ENCODE results near the gene ZCWPW2.

The ZCWPW2 gene

DNA sequence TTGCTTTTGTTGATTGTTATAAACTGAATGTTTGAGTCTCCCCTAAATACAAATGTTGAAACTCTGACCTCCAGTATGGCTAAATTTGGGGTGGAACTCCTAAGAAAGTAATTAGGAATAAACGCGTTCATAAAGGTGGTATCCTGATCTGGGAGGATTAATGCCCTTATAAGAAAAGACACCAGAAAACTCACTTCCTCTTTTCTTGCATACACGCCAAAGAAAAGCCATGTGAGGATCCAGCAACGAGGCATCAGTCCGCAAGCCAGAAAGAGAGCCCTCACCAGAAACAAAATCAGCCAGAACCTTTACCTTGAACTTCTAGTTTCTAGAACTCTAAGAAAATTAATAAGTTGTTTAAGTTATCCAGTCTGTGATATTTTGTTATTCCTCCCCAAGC lies 37.5 kb downstream of the ZCWPW2 start:
- no peak for DNase-seq

DNA sequence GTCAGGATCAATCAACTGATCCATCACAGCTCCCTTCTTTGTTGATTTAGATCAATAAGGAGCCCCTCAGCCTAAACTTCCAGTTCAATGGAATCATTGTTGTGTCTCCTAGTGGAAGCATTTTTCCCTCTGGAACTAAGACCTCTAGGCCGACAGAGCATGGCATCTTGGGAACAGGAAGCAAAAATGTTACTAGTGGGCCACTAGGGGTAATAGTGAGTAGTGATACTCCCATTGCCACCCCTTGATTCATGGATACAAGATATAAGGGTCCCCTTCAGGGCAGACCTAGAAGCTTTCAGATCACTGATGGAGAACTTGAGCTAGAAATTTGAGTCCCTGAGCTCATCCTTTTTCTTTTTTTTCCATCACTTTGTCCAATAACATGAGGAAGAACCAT lies 40.5 kb downstream of the ZCWPW2 start:
- no peak for DNase-seq

DNA sequence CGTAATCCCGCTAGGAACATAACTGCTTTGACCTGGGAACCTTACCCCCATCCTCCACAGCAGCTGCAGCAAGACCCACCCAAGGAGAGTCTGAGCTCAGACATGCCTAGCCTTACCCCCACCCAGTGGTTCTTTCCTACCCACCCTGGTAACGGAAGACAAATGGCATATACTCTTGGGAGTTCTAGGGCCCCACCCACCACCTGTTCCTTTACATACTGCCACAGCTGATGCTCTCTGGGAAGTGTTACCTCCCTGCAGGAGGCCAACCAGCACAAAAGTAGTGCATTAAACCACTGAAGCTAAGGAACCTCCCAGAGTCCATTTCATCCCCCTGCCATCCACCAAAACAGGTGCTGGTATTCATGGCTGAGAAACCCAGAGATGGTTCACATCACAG lies 50.7 kb downstream of the ZCWPW2 start:
- no peak for DNase-seq

DNA sequence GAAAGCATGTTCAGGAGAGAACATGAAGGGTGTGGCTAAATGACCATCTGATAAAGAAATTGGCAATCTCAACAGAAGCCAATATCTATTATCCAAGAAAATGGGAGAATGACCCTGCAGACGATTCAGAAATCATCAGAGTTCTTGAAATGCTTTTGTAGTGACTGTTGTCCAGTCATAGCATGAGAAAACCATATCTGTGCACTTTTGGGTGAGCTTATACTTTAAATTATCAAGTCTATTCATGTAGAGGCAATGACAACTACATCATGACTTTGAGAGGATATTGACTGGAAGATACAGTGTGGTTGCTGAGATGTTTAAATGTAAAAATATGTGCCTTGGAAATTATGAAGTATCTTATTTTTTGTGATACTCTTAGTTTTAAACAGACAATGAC lies 57.7 kb downstream of the ZCWPW2 start:
- no peak for DNase-seq

DNA sequence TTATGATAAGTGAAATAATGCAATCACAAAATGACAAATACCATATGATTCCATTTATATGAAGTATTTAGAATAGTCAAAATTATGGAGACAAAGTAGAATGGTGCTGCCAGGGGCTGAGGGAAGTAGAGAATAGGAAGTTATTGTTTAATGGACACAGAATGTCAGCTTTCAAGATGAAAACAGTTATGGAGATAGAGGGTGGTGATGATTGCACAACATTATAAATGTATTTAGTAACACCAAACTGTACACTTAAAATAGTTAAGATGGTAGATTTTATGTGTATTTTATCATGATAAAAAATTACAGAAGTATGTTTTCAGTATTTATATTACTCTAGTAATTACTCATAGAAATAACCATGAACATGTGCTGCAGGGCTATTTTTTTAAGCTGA lies 100.9 kb downstream of the ZCWPW2 start:
- no peak for DNase-seq

DNA sequence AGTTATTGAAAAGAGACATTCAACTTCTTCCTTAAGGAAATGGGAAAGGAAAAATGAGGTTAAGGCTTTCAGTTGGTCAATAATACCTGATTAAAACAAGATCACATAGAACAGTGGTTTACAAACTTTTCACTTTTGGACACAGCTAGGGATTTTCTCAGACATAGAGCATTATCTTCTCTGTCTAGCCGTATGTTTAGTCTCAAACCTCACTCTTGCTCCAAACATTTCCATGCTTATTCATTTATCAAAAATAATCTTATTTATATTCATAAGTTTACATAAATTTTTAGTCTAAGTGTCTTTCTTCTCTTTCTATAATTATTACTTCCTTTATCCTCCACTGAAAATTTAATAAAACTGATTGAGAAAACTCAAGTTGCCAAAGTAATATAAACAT lies 114.3 kb downstream of the ZCWPW2 start:
- DNase-seq = no peak

DNA sequence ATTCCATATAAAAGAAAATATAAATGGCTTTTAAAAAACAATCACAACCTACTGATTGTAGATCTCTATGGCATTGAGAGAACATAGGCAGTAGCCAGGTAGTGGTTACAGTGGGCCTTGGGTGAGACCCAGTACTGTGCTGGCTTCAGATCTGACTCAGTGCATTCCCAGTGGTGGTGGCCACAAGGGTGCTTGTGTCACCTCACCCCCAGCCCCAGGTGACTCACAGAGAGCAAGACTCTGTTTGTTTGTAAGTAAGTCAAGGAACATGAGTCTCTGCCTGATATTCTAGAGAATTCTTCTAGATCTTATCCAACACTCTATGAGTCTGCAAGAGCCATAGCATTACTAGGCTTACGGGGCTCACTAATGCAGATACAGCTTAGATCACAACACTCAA lies 118.9 kb downstream of the ZCWPW2 start:
- DNase-seq = no peak

DNA sequence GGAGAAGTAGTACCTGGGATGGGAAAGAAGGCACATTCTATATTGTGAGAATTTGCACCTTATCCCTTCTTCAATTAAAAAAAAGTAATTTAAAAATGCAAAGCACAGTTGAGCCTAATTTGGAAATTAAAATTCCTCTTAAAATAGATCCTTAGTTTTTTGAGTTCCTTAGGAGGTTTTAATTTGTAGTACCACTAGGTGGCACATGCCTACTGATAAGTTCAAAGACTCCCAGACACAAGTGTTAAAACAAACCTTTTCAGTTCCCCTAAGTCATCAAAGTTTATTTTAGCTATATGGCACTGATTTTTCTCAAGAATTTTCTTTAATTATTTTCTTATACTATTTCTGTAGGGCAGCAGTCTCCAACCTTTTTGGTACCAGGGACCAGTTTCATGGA lies 127.7 kb downstream of the ZCWPW2 start:
- DNase-seq = no peak

DNA sequence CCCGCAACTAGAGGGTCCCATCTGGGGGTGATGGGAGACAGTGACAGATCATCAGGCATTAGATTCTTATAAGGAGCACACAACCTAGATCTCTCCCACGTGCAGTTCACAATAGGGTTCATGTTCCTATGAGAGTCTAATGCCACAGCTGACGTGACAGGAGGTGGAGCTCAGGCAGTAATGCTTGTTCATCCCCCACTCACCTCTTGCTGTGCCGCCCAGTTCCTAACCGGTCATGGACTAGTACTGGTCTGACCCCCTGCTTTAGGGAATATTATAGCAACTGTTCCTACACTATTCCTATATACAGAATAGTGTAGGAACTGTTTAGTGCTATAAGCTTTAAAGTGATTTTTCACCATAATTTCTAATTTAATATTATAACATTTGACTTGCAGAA lies 128.2 kb downstream of the ZCWPW2 start:
- DNase-seq = no peak

DNA sequence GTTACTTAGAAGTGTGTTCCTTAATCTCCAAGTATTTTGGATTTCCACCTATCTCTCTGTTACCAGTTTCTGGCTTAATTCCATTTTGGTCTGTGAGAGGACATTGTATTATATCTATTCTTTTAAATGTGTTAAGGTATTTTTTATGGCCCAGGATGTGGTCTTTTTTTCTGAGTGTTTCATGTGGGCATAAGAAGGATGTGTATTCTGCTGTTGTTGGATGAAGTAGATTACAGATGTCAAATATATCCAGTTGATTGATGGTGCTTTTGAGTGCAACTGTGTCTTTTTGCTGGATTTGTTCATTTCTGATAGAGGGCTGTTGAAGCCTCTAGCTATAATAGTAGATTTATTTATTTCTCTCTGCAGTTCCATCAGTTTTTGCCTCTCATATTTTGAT lies 136.6 kb downstream of the ZCWPW2 start:
- DNase-seq = no peak

DNA sequence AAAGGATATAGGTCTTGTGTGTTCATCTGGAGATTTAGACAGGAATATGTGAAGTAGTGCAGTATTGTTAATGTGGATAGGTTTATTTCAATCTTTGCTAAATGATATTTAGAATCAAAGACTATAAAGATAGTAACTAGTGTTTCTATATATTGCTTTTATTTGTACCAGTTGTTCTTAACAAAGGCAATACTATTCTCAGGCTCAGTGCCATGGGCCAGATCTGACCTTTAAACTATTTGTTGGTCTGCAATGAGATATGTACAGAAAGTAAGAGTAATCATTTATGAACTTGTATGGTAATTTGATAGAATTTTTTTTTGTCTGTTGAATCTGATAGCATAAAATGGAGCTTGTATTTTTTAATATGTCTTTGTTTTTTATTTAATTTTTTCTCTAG lies 146.8 kb downstream of the ZCWPW2 start:
- no peak for DNase-seq

DNA sequence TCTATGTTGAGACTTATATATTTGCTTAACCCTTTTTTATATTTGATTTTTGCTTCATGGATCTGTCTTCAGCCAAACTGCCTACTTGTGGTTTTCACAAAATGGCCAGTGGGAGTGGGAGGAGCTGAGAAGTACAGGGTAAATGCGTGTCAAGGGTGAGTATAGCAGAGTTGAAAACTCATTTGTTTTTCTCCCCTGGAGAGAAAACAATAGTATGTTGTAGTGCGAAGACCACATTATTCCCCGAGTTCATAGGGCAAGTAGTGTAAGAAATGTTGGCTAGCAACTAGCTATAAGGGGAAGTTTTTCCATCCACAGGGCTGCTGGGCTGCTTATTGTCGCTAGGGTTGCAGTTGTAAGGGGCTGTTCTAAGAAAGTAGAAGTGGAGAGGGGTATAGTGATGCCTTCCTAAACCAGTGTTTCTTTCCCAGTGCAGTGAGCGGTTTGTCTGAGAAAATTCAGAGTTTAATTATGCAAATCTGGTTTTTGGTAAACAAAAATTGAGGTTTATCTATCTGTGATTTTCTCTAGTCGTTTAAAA lies 153.9 kb downstream of the ZCWPW2 start:
- DNase-seq = no peak

DNA sequence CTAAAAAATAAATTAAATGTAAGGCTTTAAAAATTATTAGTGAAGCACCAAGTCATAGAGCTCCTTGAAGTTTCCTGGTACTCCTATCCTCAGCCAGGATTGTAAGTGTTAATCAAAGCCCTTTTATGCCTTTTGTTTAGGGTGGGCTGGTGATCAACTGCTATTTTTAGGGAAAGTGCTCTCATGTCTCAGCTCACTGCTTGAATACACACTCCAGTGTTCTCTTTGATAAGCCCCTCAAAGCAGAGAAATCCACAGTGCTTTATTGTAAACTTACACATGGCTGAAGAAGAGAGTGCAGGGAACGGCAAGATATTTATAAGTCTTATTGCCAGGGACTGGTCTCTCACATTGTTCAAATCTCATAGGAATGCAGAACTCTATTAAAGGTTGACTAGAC lies 156.5 kb downstream of the ZCWPW2 start:
- no peak for DNase-seq

DNA sequence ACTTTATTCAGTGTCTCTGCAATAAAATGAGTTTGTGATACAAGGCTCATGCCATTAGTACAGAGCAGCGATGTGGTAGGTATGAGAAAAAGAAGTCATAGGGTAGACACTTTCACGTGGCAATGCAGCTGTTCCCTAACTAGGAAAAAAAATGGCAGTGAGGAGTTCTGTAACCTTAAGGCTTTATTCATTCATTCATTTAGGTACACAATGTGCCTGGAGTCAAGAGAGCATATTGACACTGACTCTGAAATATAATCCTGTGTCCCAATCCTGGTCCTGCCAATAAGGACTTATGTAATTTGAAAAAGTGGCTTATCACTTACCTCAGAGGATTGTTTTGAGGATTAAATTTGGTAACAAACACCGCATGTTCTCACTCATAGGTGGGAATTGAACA lies 173.1 kb downstream of the ZCWPW2 start:
- no peak for DNase-seq

DNA sequence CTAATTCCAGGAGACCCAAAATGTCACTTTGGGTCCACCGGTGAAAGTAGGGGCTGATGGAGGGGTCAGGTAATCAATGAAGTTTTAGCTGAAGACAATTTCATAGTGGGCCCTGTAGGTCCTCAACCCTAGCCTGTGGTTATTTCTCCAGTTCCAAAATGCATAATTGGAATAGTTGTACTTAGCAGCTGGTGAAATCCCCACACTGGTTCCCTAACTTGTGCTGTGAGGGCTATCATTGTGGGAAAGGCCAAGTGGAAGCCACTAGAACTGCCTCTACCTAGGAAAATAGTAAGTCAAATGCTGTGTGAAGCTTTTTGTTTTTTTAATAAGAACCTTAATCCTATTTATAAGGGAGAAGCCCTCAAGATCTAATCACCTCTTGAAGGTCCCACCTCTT lies 193.8 kb downstream of the ZCWPW2 start:
- DNase-seq = no peak

DNA sequence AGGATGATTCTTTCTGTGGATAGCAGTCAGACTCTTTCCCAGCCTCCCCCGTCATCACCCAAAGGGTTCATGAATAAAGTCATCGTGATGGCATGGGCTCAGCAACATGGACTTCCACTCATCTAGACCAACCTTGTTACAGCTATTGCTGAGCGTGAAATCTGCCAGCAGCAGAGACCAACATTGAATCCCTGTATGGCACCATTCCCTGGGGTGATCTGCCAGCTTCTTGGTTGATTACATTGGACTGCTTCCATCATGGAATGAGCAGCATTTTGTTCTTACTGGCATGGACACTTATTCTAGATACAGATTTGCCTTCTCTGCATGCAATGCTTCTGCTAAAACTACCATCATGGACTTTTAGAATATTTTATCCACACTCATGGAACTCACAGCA lies 195.7 kb downstream of the ZCWPW2 start:
- DNase-seq = no peak

DNA sequence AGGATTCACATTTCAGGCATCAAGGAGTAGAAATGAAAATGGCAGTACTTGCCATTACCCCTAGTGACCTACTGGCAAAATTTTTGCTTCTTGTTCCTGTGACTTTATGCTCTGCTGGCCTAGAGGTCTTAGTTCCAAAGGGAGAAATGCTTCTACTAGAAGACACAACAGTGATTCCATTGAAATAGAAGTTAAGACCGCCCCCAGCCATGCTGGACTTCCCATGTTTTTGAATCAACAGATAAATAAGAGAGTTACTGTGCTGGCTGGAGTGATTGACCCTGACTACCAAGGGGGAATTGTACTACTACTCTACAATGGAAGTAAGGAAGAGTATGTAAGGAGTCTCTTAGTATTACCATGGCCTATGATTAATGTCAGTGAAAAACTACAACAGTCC lies 196.3 kb downstream of the ZCWPW2 start:
- no peak for DNase-seq

DNA sequence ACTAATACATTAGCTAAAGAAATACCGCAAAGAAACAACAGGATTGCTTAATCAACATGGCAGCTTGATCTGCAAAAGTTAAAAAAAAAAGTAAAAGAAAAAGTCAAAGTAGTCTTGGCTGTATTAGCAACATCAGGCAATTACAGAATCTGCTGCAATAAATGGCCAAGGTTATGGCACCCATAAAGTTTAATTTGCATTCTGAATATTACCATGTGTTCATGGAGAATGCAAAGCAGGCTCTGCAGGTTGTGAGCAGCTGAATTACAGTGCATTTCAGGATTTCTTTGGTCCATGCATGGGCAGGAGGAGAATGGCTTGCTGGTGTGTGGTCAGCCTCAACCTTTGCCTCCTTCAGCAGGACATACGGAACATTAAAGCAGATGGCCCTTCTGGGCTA lies 199.2 kb downstream of the ZCWPW2 start:
- no peak for DNase-seq

DNA sequence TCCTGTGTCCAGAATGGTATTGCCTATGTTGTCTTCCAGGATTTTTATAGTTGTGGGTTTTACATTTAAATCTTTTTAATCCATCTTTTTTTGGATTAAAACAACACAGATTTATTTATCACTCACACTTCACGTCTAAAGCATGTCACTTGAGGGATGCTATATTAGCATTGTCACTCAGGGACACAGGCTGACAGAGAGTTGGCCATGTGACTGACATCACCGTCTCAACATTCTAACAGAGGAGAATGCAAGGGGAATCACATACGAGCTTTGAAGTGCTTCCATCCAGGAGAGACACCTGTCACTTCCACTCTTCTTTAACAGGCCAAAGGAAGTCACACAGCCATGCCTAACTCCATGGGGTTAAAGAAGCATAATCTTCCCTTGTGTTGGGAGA lies 204.7 kb downstream of the ZCWPW2 start:
- DNase-seq = no peak

DNA sequence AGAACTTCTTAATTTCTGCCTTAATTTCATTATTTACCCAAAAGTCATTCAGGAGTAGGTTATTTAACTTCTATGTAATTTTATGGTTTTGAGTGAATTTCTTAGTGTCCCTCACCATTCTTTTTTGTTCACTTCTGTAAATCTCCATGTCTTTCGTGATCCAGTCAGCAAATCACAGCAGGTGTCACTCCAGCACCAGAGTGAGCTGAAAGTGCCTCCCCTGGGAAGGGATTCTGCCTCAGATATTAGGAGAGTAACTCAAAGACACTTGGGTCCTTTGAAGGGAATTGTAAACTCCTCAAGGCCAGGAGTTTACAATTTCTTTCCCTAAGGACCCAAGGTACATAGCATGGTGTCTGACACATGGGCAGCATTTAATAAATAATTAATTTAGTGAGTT lies 207.7 kb downstream of the ZCWPW2 start:
- no peak for DNase-seq

DNA sequence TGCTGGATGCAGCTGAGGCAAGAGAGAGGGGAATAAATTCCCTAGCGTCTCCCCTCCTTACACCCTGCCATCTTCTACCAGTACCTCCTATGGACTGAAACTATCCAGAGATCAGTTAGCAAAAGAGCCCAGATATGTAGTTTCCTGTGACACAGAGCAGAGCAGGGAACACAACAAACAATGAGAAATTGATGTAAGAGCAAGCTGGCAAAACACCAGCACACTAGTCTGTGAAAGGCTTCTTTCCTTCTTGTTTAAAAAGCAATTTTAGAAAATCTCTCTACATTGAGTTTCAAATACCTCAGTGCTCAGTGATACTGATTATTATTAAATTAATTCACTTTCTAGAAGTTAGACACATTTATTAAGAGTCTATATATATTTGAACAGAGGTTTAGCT lies 215.7 kb downstream of the ZCWPW2 start:
- DNase-seq = no peak

DNA sequence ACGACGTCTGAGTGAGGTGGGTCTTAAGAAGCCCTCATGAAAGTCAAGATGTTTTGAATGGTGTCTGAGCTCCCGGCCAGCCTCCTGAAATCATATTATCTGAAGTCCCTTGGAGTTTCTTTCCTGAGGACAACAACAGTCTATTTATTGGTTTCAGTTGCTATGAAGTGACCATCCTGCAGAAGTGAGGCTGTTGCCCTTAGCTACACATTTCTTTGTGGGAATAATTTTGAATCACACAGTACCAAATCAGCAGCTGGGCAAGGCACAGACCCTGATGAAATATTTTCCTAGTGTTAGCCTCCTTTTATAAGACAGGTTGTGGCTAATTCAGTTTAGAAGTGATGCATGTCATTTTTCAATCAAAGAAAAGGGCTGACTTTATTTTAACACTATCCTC lies 220.8 kb downstream of the ZCWPW2 start:
- DNase-seq = no peak

DNA sequence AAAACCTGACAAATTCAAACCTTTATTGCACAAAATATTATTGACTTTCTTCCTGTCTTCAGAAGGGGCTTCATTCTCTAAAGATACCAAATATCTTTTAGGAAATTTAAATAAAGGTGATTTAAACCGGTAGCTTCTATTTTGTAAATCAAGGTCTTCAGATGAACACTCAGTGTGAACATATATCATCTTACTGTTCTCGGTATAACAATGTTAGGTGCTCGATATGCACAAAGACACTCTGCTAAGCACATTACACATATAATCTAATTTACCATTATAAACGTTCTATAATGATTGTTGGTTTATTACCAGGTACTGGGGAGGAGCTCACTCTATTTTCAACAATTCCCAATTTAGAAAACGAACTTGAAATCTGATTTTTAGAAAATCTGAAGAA lies 225.5 kb downstream of the ZCWPW2 start:
- no peak for DNase-seq

DNA sequence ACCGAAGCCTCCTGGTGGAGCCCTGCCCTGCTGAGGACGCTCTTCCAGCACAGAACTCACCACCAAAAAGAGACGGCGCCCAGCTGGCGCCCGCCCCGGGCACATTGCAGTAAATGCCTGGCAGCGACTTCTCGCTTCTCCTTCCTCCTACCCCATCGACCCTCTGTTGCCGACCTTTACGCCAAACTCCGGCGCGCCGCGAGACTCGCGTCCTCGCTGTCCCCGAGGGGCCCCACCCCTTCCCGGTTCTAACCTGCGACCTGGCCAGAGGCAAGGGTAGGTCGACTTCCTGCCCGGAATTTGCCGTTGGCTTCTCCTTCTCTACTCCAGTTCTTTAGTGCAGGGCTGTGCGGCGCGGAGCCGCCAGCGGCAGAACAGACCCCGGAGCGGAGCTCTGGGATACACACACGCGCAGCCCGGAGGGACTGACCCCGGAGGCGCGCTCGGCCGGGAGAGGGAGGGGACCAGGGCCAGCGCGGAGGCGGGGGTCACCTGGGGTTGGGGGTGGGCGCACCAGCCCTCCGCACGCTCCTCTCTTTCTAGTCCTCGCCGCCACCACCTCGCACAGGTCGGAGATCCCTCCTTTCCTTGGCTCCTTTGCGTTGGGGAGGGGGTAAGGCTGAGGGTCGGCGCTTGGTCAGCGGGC lies 226.7 kb downstream of the ZCWPW2 start:
- DNase-seq = peak; percentile 59

Measured in right forelimb (tissue), 1 donor.